ENCODE results near the gene POLN.

The POLN gene

DNA sequence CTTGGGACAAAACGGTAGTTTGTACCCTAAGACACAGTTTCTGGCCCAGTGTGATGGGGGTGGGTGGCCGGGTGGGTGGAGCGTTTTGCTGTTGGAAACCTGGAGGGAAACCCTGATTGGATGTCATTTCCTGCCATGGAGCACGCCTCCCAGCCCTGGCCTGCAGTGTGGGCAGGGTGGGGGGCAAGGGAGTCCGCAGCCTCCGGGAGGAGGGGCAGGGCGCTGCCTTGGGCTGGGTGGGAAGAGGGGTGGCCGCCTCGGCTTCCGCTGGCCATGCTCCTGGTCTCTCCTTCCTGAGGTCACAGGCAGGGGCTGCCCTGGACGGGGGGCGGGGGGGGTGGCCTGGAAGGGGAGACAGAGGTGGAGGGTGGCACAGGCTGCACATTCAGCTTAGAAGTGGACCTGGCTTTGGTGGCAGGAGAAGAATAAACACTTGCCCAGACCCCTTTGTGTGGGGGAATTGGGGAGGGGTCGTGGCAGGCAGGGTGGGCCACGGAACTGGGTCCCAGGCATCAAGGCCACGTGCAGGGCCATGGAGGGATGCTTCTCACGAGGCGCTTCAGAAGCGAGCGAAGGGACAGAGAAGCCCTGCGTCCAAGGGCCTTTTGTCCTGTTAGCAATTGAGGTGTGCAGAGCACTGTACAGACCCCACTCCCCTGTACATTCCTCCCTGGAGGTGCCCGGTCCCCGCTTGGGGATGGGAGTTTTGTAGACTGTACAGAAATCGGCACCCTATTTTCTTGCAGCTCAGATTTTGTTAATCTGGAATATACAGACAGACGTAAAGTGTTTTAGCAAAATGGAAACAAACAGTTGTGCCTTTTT lies 176.6 kb downstream of the POLN start:
- H3K36me3 ChIP-seq (ENCODE audit: control insufficient read depth in 2 of 2, insufficient read depth in 2 of 2, low read length in 2 of 2): no peaks in the 10 kb centered on the region
- no peaks in the 10 kb centered on the region for H3K9me3 ChIP-seq (ENCODE audit: control insufficient read depth in 2 of 2, low read length in 2 of 2)
- H3K4me1 ChIP-seq (ENCODE audit: control insufficient read depth, insufficient read depth, low read length): peaks cover 2% of the 10 kb centered on the region
- no peak overlapping the region for H3K27ac ChIP-seq (ENCODE audit: low read length)
- H3K4me3 ChIP-seq (ENCODE audit: low read length in 2 of 2): no peak overlapping the region
- no peak overlapping the region for H3K9ac ChIP-seq (ENCODE audit: low read length in 2 of 2)
- peaks cover 9 to 10% of the 10 kb centered on the region in 2 donors for H3K27me3 ChIP-seq (ENCODE audit: control insufficient read depth in 1 of 2, insufficient read depth in 2 of 2, low read length in 2 of 2)

DNA sequence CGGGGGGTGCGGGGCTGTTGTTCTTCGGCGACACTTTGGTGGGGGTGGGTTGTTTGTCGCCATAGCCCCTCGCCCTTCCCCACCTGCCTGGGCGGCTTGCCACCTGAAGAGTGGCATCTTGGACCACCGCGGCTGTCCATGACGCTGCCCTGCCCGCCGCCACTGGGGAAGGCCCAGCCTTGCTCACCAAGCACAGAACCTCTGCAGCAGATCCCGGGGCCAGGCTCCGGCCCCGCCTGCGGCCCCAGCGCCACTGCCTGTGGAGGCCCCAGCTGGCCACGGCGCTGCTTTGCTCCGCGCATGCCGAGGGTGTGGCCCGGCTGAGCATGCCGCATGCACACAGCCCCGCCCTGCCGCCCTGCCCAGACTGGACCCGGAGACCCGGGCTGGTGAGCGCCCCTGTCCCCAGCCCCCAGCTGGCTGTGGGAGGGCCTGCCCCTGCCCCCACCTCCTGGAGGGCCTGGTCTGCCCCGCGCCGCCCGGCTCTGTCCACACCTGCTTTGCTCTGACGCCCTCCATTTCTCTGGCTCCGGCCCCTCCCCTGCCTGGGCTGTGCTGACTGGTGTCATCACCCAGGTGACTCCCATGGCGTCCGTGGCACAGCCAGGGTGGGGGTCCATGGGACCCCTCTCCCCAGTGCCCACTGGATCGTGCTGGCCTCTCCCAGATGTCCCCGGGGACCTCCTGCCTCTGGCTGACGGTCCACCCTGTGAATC lies 177.5 kb downstream of the POLN start:
- Histone ChIP-seq H3K9ac (ENCODE audit: low read length in 2 of 2) (no peak overlapping the region), H3K27ac (ENCODE audit: low read length) (no peak overlapping the region), H3K4me1 (ENCODE audit: control insufficient read depth, insufficient read depth, low read length) (peaks cover 2% of the 10 kb centered on the region), H3K36me3 (ENCODE audit: control insufficient read depth in 2 of 2, insufficient read depth in 2 of 2, low read length in 2 of 2) (no peaks in the 10 kb centered on the region), H3K9me3 (ENCODE audit: control insufficient read depth in 2 of 2, low read length in 2 of 2) (no peaks in the 10 kb centered on the region), H3K4me3 (ENCODE audit: low read length in 2 of 2) (no peak overlapping the region), H3K27me3 (ENCODE audit: control insufficient read depth in 1 of 2, insufficient read depth in 2 of 2, low read length in 2 of 2) (peaks cover 10 to 17% of the 10 kb centered on the region in 2 donors)

DNA sequence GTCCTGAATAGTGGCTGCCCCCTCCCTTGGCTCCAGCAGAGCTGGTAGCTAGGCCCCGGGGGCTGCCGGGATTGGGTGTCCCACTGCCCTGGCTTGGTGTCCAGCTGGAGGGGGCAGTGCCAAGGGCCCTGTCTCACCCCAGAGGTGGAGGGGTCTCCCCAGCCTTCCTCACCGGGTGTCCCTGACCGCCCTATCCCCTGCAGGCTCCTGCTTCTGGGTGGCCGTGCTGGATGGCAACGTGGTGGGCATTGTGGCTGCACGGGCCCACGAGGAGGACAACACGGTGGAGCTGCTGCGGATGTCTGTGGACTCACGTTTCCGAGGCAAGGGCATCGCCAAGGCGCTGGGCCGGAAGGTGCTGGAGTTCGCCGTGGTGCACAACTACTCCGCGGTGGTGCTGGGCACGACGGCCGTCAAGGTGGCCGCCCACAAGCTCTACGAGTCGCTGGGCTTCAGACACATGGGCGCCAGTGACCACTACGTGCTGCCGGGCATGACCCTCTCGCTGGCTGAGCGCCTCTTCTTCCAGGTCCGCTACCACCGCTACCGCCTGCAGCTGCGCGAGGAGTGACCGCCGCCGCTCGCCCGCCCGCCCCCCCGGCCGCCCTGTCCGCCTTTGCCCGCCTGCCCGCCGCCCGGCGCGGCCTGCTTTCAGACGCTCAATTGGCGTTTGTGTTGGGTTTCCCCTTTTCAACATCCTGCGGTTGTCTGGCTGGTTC lies 178.2 kb downstream of the POLN start:
- H3K27ac ChIP-seq (ENCODE audit: low read length): no peak overlapping the region
- H3K9ac ChIP-seq (ENCODE audit: low read length in 2 of 2): no peak overlapping the region
- no peak overlapping the region for H3K4me3 ChIP-seq (ENCODE audit: low read length in 2 of 2)

DNA sequence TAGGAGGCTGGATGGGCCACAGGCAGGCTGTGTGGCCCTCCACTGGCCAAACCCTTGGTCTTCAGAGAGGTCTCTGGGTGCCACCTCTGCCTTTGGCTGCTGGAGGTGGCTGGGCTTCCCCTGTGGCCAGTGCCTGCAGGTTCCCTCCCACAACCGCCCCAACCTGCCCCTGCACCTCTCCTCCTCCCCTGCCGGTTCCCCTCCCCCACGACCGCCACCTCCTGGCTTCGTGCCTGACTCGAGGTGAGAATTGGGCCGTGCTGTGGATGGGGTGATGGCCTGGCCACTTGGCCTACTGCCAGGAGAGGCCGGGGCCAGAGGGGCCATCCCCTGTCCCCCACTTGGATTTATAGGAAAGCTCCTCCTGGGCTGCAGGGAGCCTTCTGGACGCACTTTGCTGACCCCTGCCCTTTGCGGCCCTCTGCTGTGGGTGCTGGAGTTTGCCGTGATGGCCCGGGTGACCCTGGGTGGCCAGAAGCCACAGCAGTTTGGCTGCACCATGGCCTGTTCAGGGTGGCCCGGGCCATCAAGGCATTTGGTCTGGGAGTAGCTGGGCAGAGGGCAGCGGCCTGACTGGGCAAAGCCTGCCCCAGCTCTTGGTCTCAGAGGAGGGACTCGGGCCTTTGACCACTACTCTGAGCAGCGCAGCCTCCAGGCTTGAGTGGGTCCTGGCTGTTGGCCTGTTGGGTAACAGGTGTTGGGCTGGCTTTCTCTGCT lies 179.0 kb downstream of the POLN start:
- Histone ChIP-seq H3K9ac (ENCODE audit: low read length in 2 of 2) (no peak overlapping the region), H3K27ac (ENCODE audit: low read length) (no peak overlapping the region)

More for the DNA sequence above, 178.2 kb downstream of the POLN start:
- no peaks in the 10 kb centered on the region for H3K36me3 ChIP-seq (ENCODE audit: control insufficient read depth in 2 of 2, insufficient read depth in 2 of 2, low read length in 2 of 2)
- H3K27me3 ChIP-seq (ENCODE audit: control insufficient read depth in 1 of 2, insufficient read depth in 2 of 2, low read length in 2 of 2): peaks cover 9 to 17% of the 10 kb centered on the region in 2 donors
- H3K4me1 ChIP-seq (ENCODE audit: control insufficient read depth, insufficient read depth, low read length): peaks cover 2% of the 10 kb centered on the region
- H3K9me3 ChIP-seq (ENCODE audit: control insufficient read depth in 2 of 2, low read length in 2 of 2): no peaks in the 10 kb centered on the region

DNA sequence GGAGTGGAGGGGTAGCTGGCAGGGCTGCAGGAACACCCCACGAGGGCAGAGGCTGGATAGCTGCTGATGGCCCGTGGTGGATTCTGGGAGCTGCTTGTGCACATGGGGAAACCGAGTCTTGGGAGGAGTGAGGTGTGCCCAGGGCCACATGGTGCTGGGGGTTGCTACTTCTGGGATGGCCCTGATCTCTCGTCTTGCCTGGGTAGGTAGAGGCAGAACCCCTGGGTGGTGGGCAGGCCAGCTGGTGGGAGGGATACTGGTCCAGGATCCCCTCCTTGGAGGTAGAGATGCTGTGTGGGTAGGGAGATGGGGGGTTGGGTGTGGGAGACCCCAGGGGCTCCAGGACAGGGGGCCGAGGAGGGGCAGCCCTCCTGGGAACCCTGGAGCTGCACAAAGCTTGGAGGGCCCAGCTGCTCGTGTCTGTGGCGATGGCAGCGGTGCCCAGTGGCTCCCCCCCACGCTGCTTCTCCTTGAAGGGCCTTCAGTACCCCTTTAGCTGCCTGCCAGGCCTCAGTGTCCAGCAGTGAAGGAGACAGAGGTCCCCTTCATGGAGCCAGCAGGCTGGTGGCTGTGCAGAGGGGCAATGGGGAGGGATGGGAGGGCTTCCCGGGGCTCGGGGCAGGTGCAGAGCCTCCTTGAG lies 179.6 kb downstream of the POLN start:
- Histone ChIP-seq H3K27me3 (ENCODE audit: control insufficient read depth in 1 of 2, insufficient read depth in 2 of 2, low read length in 2 of 2) (peaks cover 9 to 27% of the 10 kb centered on the region in 2 donors), H3K9me3 (ENCODE audit: control insufficient read depth in 2 of 2, low read length in 2 of 2) (no peaks in the 10 kb centered on the region), H3K27ac (ENCODE audit: low read length) (no peak overlapping the region), H3K9ac (ENCODE audit: low read length in 2 of 2) (no peak overlapping the region), H3K36me3 (ENCODE audit: control insufficient read depth in 2 of 2, insufficient read depth in 2 of 2, low read length in 2 of 2) (no peaks in the 10 kb centered on the region), H3K4me3 (ENCODE audit: low read length in 2 of 2) (no peak overlapping the region), H3K4me1 (ENCODE audit: control insufficient read depth, insufficient read depth, low read length) (peaks cover 7% of the 10 kb centered on the region)

More for the DNA sequence above, 179.0 kb downstream of the POLN start:
- H3K4me3 ChIP-seq (ENCODE audit: low read length in 2 of 2): no peak overlapping the region
- H3K9me3 ChIP-seq (ENCODE audit: control insufficient read depth in 2 of 2, low read length in 2 of 2): no peaks in the 10 kb centered on the region
- peaks cover 6 to 21% of the 10 kb centered on the region in 2 donors for H3K27me3 ChIP-seq (ENCODE audit: control insufficient read depth in 1 of 2, insufficient read depth in 2 of 2, low read length in 2 of 2)
- H3K4me1 ChIP-seq (ENCODE audit: control insufficient read depth, insufficient read depth, low read length): peaks cover 7% of the 10 kb centered on the region
- H3K36me3 ChIP-seq (ENCODE audit: control insufficient read depth in 2 of 2, insufficient read depth in 2 of 2, low read length in 2 of 2): no peaks in the 10 kb centered on the region

DNA sequence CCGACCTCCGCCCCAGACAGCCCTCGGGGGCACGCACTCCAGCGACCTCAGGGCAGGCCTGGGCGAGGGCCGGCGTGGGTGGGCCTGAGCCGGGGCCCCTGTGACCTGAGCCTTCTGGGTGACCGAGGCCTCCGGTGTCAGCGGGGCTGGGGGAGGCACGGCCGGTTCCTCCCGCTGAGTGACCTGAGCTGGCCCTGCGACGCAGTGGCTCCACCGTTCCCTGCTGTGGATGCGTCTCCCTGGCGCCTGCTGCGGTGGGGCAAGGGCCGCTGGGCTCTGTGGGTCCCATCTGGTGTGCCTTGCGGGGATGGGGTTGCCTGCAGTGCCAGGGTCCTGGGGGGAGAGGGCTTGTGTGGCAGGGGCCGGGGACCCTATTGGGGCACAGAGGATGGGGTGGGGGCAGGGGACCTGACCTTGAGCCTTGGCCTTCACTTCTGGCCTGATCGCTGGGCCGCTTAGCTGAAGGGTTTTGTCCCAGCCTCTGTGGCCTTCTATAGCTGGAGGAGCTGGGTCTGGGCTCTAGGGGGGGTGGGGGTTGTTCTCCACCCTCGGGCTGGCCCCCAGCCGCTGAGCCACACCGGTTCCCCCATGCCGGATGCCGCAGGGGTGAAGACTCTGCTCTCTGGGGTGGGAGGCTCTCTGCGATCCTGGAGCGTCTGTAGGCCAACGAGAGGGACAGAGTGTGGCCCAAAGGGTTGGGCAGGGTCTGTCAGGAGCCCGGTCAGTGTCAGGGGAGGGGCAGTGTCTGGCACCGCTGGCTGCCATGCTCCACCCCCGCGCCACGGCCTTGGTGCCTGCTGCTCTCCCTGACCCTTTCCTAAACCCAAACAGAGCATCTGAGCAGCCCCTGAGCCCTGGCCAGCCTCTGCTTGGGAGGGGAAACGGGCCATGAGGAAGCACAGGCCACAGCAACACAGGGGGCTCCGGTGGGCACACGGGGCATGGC lies 180.5 kb downstream of the POLN start:
- Histone ChIP-seq H3K4me1 (ENCODE audit: control insufficient read depth, insufficient read depth, low read length) (peaks cover 7% of the 10 kb centered on the region), H3K9ac (ENCODE audit: low read length in 2 of 2) (no peak overlapping the region), H3K27me3 (ENCODE audit: control insufficient read depth in 1 of 2, insufficient read depth in 2 of 2, low read length in 2 of 2) (peaks cover 9 to 29% of the 10 kb centered on the region in 2 donors), H3K9me3 (ENCODE audit: control insufficient read depth in 2 of 2, low read length in 2 of 2) (no peaks in the 10 kb centered on the region), H3K4me3 (ENCODE audit: low read length in 2 of 2) (no peak overlapping the region), H3K27ac (ENCODE audit: low read length) (no peak overlapping the region), H3K36me3 (ENCODE audit: control insufficient read depth in 2 of 2, insufficient read depth in 2 of 2, low read length in 2 of 2) (no peaks in the 10 kb centered on the region)

DNA sequence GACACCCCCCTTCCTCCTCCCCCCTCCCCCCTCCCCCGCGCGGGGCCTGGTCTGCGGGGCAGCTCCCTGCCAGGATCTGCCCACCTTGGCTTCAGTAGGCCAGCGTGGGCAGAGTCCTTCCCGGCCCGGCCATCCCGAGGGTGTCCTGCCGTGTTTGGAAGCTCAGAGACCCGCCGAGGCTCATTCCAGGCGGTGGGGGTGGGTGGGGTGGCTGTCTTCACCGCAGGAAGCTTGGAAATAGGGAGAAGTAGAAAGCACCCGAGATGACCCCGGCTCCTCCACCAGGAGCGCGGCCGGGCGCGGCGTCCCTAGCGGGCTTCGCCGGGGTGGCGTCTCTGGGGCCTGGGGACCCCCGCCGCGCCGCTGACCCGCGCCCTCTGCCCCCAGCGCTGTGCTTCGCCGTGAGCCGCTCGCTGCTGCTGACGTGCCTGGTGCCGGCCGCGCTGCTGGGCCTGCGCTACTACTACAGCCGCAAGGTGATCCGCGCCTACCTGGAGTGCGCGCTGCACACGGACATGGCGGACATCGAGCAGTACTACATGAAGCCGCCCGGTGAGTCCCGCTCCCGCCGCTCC lies 181.2 kb downstream of the POLN start:
- no peaks in the 10 kb centered on the region for H3K36me3 ChIP-seq (ENCODE audit: control insufficient read depth in 2 of 2, insufficient read depth in 2 of 2, low read length in 2 of 2)
- no peak overlapping the region for H3K9ac ChIP-seq (ENCODE audit: low read length in 2 of 2)
- H3K9me3 ChIP-seq (ENCODE audit: control insufficient read depth in 2 of 2, low read length in 2 of 2): no peaks in the 10 kb centered on the region
- H3K27ac ChIP-seq (ENCODE audit: low read length): no peak overlapping the region
- peaks cover 7% of the 10 kb centered on the region for H3K4me1 ChIP-seq (ENCODE audit: control insufficient read depth, insufficient read depth, low read length)
- peaks cover 12 to 29% of the 10 kb centered on the region in 2 donors for H3K27me3 ChIP-seq (ENCODE audit: control insufficient read depth in 1 of 2, insufficient read depth in 2 of 2, low read length in 2 of 2)
- H3K4me3 ChIP-seq (ENCODE audit: low read length in 2 of 2): no peak overlapping the region

DNA sequence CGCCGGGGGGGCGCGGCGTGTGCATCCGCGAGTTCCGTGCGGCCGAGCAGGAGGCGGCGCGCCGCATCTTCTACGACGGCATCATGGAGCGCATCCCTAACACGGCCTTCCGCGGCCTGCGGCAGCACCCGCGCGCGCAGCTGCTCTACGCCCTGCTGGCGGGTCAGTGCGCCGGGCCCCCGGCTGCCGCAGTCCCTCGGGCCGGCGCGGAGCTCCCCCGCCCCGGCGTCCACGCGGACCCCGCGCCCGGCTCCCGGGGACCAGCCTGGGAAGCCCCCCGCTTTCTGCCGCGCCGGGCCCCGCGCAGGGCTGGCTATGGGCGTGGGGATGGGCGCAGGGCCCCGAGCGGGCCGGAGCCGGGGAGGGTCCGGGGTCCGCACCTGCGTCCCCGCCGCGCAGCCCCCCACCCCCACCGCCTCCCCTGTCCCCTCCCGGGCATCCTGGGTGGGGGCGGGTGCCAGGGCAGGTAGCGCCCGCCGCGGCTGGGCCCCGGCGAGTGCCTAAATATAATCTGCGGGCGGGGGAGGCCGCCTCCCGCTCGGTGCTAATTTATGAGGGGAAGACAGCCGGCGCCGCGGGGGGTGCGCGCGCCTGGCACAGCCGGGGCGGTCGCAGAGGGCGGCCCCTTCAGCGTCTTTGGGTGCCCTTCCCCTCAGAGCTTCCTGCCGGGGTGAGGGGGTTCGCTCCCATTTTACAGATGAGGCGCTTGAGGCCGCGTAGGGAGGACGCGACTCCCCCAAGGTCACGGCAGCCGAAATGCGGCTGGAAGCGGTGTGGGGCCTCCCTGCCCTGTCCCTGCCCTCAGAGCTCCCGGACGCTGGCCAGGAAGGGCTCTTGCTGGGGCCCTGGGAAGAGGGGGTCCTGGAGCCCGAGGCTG lies 182.0 kb downstream of the POLN start:
- Histone ChIP-seq H3K9ac (ENCODE audit: low read length in 2 of 2) (no peak overlapping the region), H3K36me3 (ENCODE audit: control insufficient read depth in 2 of 2, insufficient read depth in 2 of 2, low read length in 2 of 2) (no peaks in the 10 kb centered on the region), H3K4me3 (ENCODE audit: low read length in 2 of 2) (no peak overlapping the region), H3K27me3 (ENCODE audit: control insufficient read depth in 1 of 2, insufficient read depth in 2 of 2, low read length in 2 of 2) (peaks cover 12 to 29% of the 10 kb centered on the region in 2 donors), H3K9me3 (ENCODE audit: control insufficient read depth in 2 of 2, low read length in 2 of 2) (no peaks in the 10 kb centered on the region), H3K27ac (ENCODE audit: low read length) (no peak overlapping the region), H3K4me1 (ENCODE audit: control insufficient read depth, insufficient read depth, low read length) (peaks cover 7% of the 10 kb centered on the region)
